H9 (cell line): ENCODE data around the gene SEMA3E. TPM values are rescaled to one million over a fixed set of nuclear protein-coding genes. Genes with fewer than 3 reads are reported as not detected.

ENCODE experiments used
- DNase-seq: peaks from one replicate; pipeline ENCODE4 v3.0.0-alpha.2; 2017
- H2AFZ ChIP-seq: one replicate; pipeline ENCODE4 v1.6.1; 2013; ENCODE audit warnings: mild to moderate bottlenecking, low read length, control low read depth, moderate library complexity
- H2AK5ac ChIP-seq: 2 replicates; pipeline ENCODE4 v1.6.1; 2013; ENCODE audit warnings: low read length, control low read depth, mixed read lengths; ENCODE audit not compliant: insufficient read length
- H2BK120ac ChIP-seq: one replicate; pipeline ENCODE4 v1.6.1; 2013; ENCODE audit warnings: low read depth, mild to moderate bottlenecking, low read length, control low read depth, inconsistent platforms; ENCODE audit not compliant: poor library complexity, severe bottlenecking
- H2BK12ac ChIP-seq: 2 replicates; pipeline ENCODE4 v1.6.1; 2013; ENCODE audit warnings: low read length, control low read depth, mixed read lengths, low read depth; ENCODE audit not compliant: insufficient read length
- H2BK15ac ChIP-seq: 2 replicates; pipeline ENCODE4 v1.6.1; 2013; ENCODE audit warnings: low read depth, low read length, control low read depth
- H2BK20ac ChIP-seq: one replicate; pipeline ENCODE4 v1.6.1; 2013; ENCODE audit warnings: low read depth, mild to moderate bottlenecking, low read length, control low read depth, inconsistent platforms; ENCODE audit not compliant: poor library complexity, severe bottlenecking
- H2BK5ac ChIP-seq: 2 replicates; pipeline ENCODE4 v1.6.1; 2013; ENCODE audit warnings: low read length, control low read depth, mixed read lengths; ENCODE audit not compliant: insufficient read length
- H3K14ac ChIP-seq: 2 replicates; pipeline ENCODE4 v1.6.1; 2013; ENCODE audit warnings: low read length, control low read depth; ENCODE audit not compliant: insufficient read depth
- H3K18ac ChIP-seq: 2 replicates; pipeline ENCODE4 v1.6.1; 2013; ENCODE audit warnings: low read depth, mild to moderate bottlenecking, mixed read lengths, low read length, control low read depth; ENCODE audit not compliant: insufficient read length
- H3K23ac ChIP-seq: 2 replicates; pipeline ENCODE4 v1.6.1; 2013; ENCODE audit warnings: low read length, control low read depth, mixed read lengths, low read depth; ENCODE audit not compliant: insufficient read length
- H3K23me2 ChIP-seq: 2 replicates; pipeline ENCODE4 v1.6.1; 2013; ENCODE audit warnings: low read depth, mild to moderate bottlenecking, mixed read lengths, low read length, control low read depth; ENCODE audit not compliant: insufficient read length, poor library complexity, severe bottlenecking
- H3K27ac ChIP-seq: 2 replicates; pipeline ENCODE4 v1.5.1; 2013; ENCODE audit warnings: low read length, control low read depth, mixed read lengths, low read depth; ENCODE audit not compliant: insufficient read length
- H3K27me3 ChIP-seq: 2 replicates; pipeline ENCODE4 v1.6.1; 2013; ENCODE audit warnings: low read length, control low read depth, inconsistent platforms; ENCODE audit not compliant: insufficient read depth
- H3K4ac ChIP-seq: 2 replicates; pipeline ENCODE4 v1.6.1; 2013; ENCODE audit warnings: low read depth, mild to moderate bottlenecking, control low read depth, inconsistent platforms, low read length, moderate library complexity
- H3K4me1 ChIP-seq: 2 replicates; pipeline ENCODE4 v1.6.1; 2013; ENCODE audit warnings: low read length, control low read depth, inconsistent platforms; ENCODE audit not compliant: insufficient read depth
- H3K4me2 ChIP-seq: 2 replicates; pipeline ENCODE4 v1.6.1; 2013; ENCODE audit warnings: low read length, control low read depth, mixed read lengths; ENCODE audit not compliant: insufficient read length, insufficient read depth
- H3K56ac ChIP-seq: 2 replicates; pipeline ENCODE4 v1.6.1; 2013; ENCODE audit warnings: low read depth, mild to moderate bottlenecking, mixed read lengths, low read length, control low read depth; ENCODE audit not compliant: insufficient read length
- H3K79me1 ChIP-seq: 2 replicates; pipeline ENCODE4 v1.6.1; 2013; ENCODE audit warnings: low read depth, mild to moderate bottlenecking, moderate library complexity, low read length, control low read depth, inconsistent platforms; ENCODE audit not compliant: insufficient read depth, poor library complexity, severe bottlenecking
- H3K79me2 ChIP-seq: 2 replicates; pipeline ENCODE4 v1.6.1; 2013; ENCODE audit warnings: low read length, control low read depth, inconsistent platforms; ENCODE audit not compliant: insufficient read depth
- H3K9ac ChIP-seq: 2 replicates; pipeline ENCODE4 v1.6.1; 2013; ENCODE audit warnings: low read length, control low read depth, mixed read lengths; ENCODE audit not compliant: insufficient read length; ENCODE audit errors: extremely low read depth
- H3K9me3 ChIP-seq: one replicate; pipeline ENCODE4 v1.6.1; 2013; ENCODE audit warnings: low read depth, low read length, inconsistent platforms; ENCODE audit not compliant: control insufficient read depth
- H3T11ph ChIP-seq: one replicate; pipeline ENCODE4 v1.6.1; 2013; ENCODE audit warnings: mild to moderate bottlenecking, low read length, control low read depth, inconsistent platforms
- H4K20me1 ChIP-seq: one replicate; pipeline ENCODE4 v1.6.1; 2013; ENCODE audit not compliant: control insufficient read depth, insufficient read length, insufficient read depth
- H4K5ac ChIP-seq: 2 replicates; pipeline ENCODE4 v1.6.1; 2013; ENCODE audit warnings: low read depth, mild to moderate bottlenecking, mixed read lengths, low read length, control low read depth; ENCODE audit not compliant: insufficient read length
- H4K8ac ChIP-seq: replicated peaks from 2 replicates; pipeline ENCODE4 v1.6.1; 2013; ENCODE audit warnings: low read length, control low read depth, mixed read lengths, low read depth; ENCODE audit not compliant: insufficient read length
- H4K91ac ChIP-seq: 2 replicates; pipeline ENCODE4 v1.6.1; 2013; ENCODE audit warnings: low read depth, mild to moderate bottlenecking, moderate library complexity, mixed read lengths, low read length, control low read depth; ENCODE audit not compliant: insufficient read length
- H3K27ac Mint-ChIP-seq, 3 experiments: 2 replicates in 2 of 3; 3 replicates in 1 of 3; pipeline ENCODE4 v1.8.0; 2020 to 2021; ENCODE audit warnings: mixed read lengths in 3 of 3, mild to moderate bottlenecking in 1 of 3, moderate library complexity in 1 of 3
- H3K27me3 Mint-ChIP-seq: 2 replicates; pipeline ENCODE4 v1.8.0; 2021; ENCODE audit warnings: low read depth, mild to moderate bottlenecking, moderate library complexity, mixed read lengths
- H3K36me3 Mint-ChIP-seq, 3 experiments: 2 replicates in 2 of 3; 3 replicates in 1 of 3; pipeline ENCODE4 v1.8.0; 2020 to 2021; ENCODE audit warnings: low read depth in 3 of 3, mixed read lengths in 3 of 3; ENCODE audit not compliant: insufficient read depth in 1 of 3
- H3K4me1 Mint-ChIP-seq, 2 experiments: 2 replicates each; pipeline ENCODE4 v1.8.0; 2020; ENCODE audit warnings: mixed read lengths in 2 of 2
- H3K4me3 Mint-ChIP-seq, 2 experiments: 2 replicates in 1 of 2; 3 replicates in 1 of 2; pipeline ENCODE4 v1.8.0; 2020 to 2021; ENCODE audit warnings: mild to moderate bottlenecking in 2 of 2, mixed read lengths in 2 of 2, moderate library complexity in 1 of 2
- H3K9me3 Mint-ChIP-seq, 2 experiments: 2 replicates in 1 of 2; 3 replicates in 1 of 2; pipeline ENCODE4 v1.8.0; 2020; ENCODE audit warnings: mild to moderate bottlenecking in 2 of 2, mixed read lengths in 2 of 2, moderate library complexity in 1 of 2
- CTCF ChIP-seq: fragments of 200-600 bp; sonication (generic); conservative IDR thresholded peaks from 3 replicates; pipeline ENCODE4 v1.8.0; 2021; ENCODE audit warnings: antibody characterized with exemption, mild to moderate bottlenecking
- WGBS: extraction: QIAGEN DNeasy Blood & Tissue Kit; methylation state at CpG from one replicate; pipeline ENCODE4 v1.1.7; 2013; ENCODE audit warnings: missing lambda C conversion rate, low lambda C conversion rate, mixed read lengths; ENCODE audit not compliant: insufficient read length; ENCODE audit errors: extremely low coverage; 5-methylcytosine and 5-hydroxymethylcytosine counted together
- total RNA-seq: library from RNA; stranded (reverse); gene quantifications from 2 replicates; pipeline ENCODE4 v1.2.1, GENCODE V29; 2021

Gene SEMA3E
- total RNA-seq, 1 experiment from 2014 or later: 0.39 TPM

DNA sequence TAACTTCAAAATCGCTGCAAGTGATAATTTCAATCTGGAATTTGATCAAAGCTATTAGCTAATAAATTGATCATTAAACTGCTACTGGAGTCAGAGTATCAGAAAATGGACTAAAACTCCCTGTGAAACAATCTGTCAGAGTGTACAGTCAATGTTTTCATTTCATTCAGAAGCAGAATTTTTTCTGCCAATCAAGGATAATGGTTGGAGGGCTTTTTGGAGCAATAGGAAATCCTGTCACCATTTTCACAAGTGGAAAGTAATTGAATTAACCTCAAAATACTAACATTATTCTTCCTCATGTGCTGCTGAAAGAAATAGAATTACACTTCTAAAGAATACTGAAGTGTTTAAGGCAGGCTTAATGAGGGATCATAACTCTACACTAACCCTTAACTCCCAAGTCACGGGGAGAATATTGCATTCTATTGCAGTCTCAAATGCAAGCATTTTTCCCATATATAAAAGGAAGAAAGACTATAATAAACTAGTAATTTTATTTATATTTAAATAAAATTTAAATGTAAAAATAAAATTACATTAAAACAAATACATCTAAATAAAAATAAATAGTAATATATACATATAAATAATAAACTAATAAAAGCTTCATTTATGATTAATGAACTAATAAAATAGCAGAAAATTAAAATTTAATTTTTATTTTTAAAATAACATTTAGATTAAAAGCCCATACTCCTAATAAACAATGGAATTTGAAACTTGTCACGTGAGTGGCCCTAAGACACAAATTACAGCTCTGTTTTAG, 67.1 kb downstream of the SEMA3E start:
- H3K23me2 ChIP-seq: no peaks in the 10 kb centered on the region
- H3K14ac ChIP-seq: no peak overlapping the region
- H3K27me3 Mint-ChIP-seq: no peaks in the 10 kb centered on the region; the same call in 1 of the 2 replicates
- no peak overlapping the region for H3K23ac ChIP-seq
- H2AFZ ChIP-seq: no peak overlapping the region
- no peak overlapping the region for H2BK12ac ChIP-seq
- no peaks in the 10 kb centered on the region for H3K4me1 Mint-ChIP-seq
- H3K18ac ChIP-seq: no peak overlapping the region
- H3K79me1 ChIP-seq: no peaks in the 10 kb centered on the region
- H3K36me3 Mint-ChIP-seq: no peaks in the 10 kb centered on the region
- H2AK5ac ChIP-seq: no peak overlapping the region
- no peak overlapping the region for H3K4ac ChIP-seq
- no peaks in the 10 kb centered on the region for H4K20me1 ChIP-seq
- H3K4me1 ChIP-seq: no peaks in the 10 kb centered on the region
- DNase-seq: no peak
- H3K9me3 Mint-ChIP-seq: no peaks in the 10 kb centered on the region
- no peaks in the 10 kb centered on the region for H3K79me2 ChIP-seq
- WGBS: no CpG with 5 or more reads among the region's 3 CpGs
- no peak overlapping the region for H3T11ph ChIP-seq
- H3K9me3 ChIP-seq: no peaks in the 10 kb centered on the region
- no peak for TF ChIP-seq CTCF
- no peak overlapping the region for H2BK5ac ChIP-seq
- H4K5ac ChIP-seq: no peak overlapping the region
- no peaks in the 10 kb centered on the region for H3K27me3 ChIP-seq
- H4K8ac ChIP-seq: no peak overlapping the region
- H3K27ac Mint-ChIP-seq: no peak overlapping the region
- no peak overlapping the region for H3K56ac ChIP-seq
- no peak overlapping the region for H2BK120ac ChIP-seq
- H3K4me3 Mint-ChIP-seq: no peak overlapping the region
- H3K4me2 ChIP-seq: no peak overlapping the region
- no peak overlapping the region for H3K9ac ChIP-seq
- H3K27ac ChIP-seq: no peak overlapping the region
- no peak overlapping the region for H4K91ac ChIP-seq
- H2BK15ac ChIP-seq: no peak overlapping the region
- H2BK20ac ChIP-seq: no peak overlapping the region
